Panc1 (cell line): ENCODE measurements around the gene FAN1.

Source experiments
- POLR2AphosphoS5 ChIP-seq: IDR thresholded peaks from 2 replicates; pipeline ENCODE4 v1.6.1; 2012; ENCODE audit warnings: mild to moderate bottlenecking, low read depth, low read length, moderate library complexity
- REST ChIP-seq, 2 experiments: IDR thresholded peaks; 2 replicates each; pipeline ENCODE4 v1.6.1; 2011 to 2012; ENCODE audit warnings: low read depth in 2 of 2, control low read depth in 1 of 2, low read length in 1 of 2, mild to moderate bottlenecking in 1 of 2, moderate library complexity in 1 of 2; ENCODE audit not compliant: insufficient read depth in 1 of 2
- TCF7L2 ChIP-seq: IDR thresholded peaks from 2 replicates; pipeline ENCODE4 v1.6.1; 2011; ENCODE audit warnings: mild to moderate bottlenecking, low read depth, low read length, inconsistent platforms
- TF ChIP-seq, protein P1 (sequence below): fragments of 450-650 bp; IDR thresholded peaks from 2 replicates; pipeline ENCODE4 v1.5.1; 2017; ENCODE audit warnings: mild to moderate bottlenecking

DNA sequence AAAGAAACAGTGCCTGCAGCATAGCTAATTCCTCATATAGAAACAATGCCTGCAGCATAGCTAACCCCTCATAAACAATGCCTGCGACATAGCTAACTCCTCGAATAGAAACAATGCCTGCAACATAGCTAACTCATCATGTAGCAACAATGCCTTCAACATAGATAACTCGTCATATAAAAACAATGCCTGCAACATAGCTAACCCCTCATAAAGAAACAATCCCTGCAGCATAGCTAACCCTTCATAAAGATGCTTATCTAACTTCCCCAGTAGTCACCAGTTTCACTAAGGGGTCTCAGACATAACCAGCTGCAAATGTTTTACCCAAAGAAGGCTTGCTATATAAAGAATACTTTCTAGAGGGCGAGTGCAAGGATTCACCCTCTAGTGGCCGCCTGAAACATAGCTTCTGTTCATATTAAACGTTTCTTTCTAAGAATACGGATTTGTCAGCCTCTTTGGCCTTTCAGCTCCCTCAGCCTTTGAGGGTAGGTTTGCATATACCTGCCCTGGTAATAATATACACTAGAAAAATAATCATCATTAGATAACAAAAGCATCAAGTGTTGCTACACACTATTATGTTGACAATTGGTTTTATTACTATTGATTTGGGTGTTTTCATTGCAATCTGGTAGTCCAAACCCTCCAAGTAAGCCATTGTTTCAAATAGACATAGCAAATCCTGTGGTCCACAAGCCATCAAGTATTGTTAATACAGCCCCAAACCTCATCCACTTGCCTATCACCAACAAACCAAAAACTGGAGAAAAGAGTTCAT, 44.4 kb upstream of the FAN1 start:
- no peak for TF ChIP-seq TCF7L2
- TF ChIP-seq, protein P1, sequence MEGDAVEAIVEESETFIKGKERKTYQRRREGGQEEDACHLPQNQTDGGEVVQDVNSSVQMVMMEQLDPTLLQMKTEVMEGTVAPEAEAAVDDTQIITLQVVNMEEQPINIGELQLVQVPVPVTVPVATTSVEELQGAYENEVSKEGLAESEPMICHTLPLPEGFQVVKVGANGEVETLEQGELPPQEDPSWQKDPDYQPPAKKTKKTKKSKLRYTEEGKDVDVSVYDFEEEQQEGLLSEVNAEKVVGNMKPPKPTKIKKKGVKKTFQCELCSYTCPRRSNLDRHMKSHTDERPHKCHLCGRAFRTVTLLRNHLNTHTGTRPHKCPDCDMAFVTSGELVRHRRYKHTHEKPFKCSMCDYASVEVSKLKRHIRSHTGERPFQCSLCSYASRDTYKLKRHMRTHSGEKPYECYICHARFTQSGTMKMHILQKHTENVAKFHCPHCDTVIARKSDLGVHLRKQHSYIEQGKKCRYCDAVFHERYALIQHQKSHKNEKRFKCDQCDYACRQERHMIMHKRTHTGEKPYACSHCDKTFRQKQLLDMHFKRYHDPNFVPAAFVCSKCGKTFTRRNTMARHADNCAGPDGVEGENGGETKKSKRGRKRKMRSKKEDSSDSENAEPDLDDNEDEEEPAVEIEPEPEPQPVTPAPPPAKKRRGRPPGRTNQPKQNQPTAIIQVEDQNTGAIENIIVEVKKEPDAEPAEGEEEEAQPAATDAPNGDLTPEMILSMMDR, result peak; percentile 84
- no peak for TF ChIP-seq REST (IDR thresholded peaks at IDR 0.05; ENCODE audit: insufficient read depth in 1 of 2, low read depth in 2 of 2, low read length in 1 of 2)
- TF ChIP-seq POLR2AphosphoS5, result no peak
